Gastroesophageal sphincter (tissue), 3 donors: ENCODE results near the gene PLCL1.

Experiments
- CTCF ChIP-seq, 4 experiments: fragments of 200-600 bp in 2 of 4; fragments of 450-650 bp in 2 of 4; sonication (generic) in 1 of 4; IDR thresholded peaks; one replicate each; pipeline ENCODE4 v1.5.1; 2017 to 2019; ENCODE audit warnings: antibody characterized with exemption in 4 of 4, mild to moderate bottlenecking in 2 of 4, moderate library complexity in 2 of 4
- POLR2AphosphoS5 ChIP-seq: sonication (generic); formaldehyde crosslinking; IDR thresholded peaks from one replicate; pipeline ENCODE4 v1.6.1; 2017; ENCODE audit warnings: antibody characterized with exemption

DNA sequence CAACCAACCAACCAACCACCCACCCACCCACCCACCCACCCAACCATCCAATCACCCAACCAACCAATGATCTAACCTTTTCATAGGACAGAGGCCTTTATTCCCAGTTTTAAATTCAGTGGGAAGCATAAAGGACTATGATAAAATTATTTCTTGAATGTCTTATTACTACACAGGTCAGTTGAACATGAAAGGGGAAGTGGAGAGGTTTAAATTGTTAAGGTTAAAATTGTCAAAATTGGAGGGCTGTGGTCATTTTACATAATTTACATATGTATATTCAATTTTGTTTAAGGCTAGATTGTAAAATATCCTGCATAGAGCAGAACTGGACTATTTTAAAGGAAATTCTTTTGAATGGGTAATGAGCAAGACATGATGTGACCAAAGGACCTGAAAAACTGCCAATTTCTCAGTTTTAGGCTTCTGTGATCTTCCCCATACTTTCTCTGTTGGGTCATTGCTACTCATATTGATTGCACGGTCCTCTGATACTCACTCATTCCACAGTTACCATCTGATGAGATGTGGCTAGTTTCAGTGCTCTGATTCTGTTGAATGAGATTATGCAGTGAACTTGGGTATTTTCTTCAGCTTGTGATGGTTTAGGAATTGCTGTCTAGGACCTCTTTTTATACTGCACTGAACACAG, 127.4 kb downstream of the PLCL1 start:
- TF ChIP-seq CTCF (IDR thresholded peaks at IDR 0.05) (no peak), POLR2AphosphoS5 (no peak)
